ENCODE measurements around the gene MSRB3. TPM values are rescaled to one million over a fixed set of nuclear protein-coding genes. Genes with fewer than 3 reads are reported as not detected.

MSRB3 gene
- total and polyA plus RNA-seq, 2 donors (not counting 1 experiment from before 2014, with no cell fraction given) = 46.9 to 105 TPM

GRCh38 chr12:65330331-65330730, 51.8 kb downstream of the MSRB3 start:
- no peak overlapping the region for H3K4me2 ChIP-seq (ENCODE audit: extremely low read depth, insufficient read depth, low read length)
- peak; percentile 31 to 67 for DNase-seq (ENCODE audit: low read depth in 2 of 2)
- H3K27ac ChIP-seq (ENCODE audit: insufficient read depth, low read length) = no peak overlapping the region
- H3K36me3 ChIP-seq (ENCODE audit: control insufficient read depth, insufficient read depth, low read length) = no peaks in the 10 kb centered on the region
- peaks cover 12% of the 10 kb centered on the region for H3K4me1 ChIP-seq (ENCODE audit: control insufficient read depth, extremely low read depth, insufficient read depth, low read length)
- H4K20me1 ChIP-seq (ENCODE audit: control insufficient read depth, extremely low read depth, insufficient read depth, low read length) = no peaks in the 10 kb centered on the region
- H3K9me3 ChIP-seq (ENCODE audit: control insufficient read depth, insufficient read depth, low read depth, low read length) = no peaks in the 10 kb centered on the region
- no peak for TF ChIP-seq EZH2 (IDR thresholded peaks at IDR 0.05; ENCODE audit: low read length, missing control alignments)
- TF ChIP-seq CTCF (conservative IDR thresholded peaks at IDR 0.05 in 1 of 2, IDR thresholded peaks at IDR 0.05 in 1 of 2; ENCODE audit: low read depth in 1 of 2, low read length in 2 of 2) = no peak
- H3K9ac ChIP-seq (ENCODE audit: insufficient read depth, low read length) = no peak overlapping the region
- H3K4me3 ChIP-seq (replicated peaks in 1 of 4; ENCODE audit: control extremely low read depth in 1 of 4, insufficient read depth in 1 of 4, low read depth in 3 of 4, low read length in 4 of 4) = no peak overlapping the region
- no peaks in the 10 kb centered on the region for H3K27me3 ChIP-seq (ENCODE audit: control insufficient read depth, insufficient read depth, low read length)
- H2AFZ ChIP-seq (ENCODE audit: low read length) = no peak overlapping the region
- H3K79me2 ChIP-seq (ENCODE audit: control insufficient read depth, insufficient read depth, low read length) = no peaks in the 10 kb centered on the region

GRCh38 chr12:65331456-65331855, 53.0 kb downstream of the MSRB3 start:
- DNase-seq (ENCODE audit: low read depth in 2 of 2) = no peak
- Histone ChIP-seq H3K9ac (ENCODE audit: insufficient read depth, low read length) (no peak overlapping the region), H3K27ac (ENCODE audit: insufficient read depth, low read length) (no peak overlapping the region), H4K20me1 (ENCODE audit: control insufficient read depth, extremely low read depth, insufficient read depth, low read length) (no peaks in the 10 kb centered on the region), H3K27me3 (ENCODE audit: control insufficient read depth, insufficient read depth, low read length) (no peaks in the 10 kb centered on the region), H3K36me3 (ENCODE audit: control insufficient read depth, insufficient read depth, low read length) (no peaks in the 10 kb centered on the region), H3K4me3 (replicated peaks in 1 of 4; ENCODE audit: control extremely low read depth in 1 of 4, insufficient read depth in 1 of 4, low read depth in 3 of 4, low read length in 4 of 4) (no peak overlapping the region), H3K4me1 (ENCODE audit: control insufficient read depth, extremely low read depth, insufficient read depth, low read length) (peaks cover 20% of the 10 kb centered on the region), H3K79me2 (ENCODE audit: control insufficient read depth, insufficient read depth, low read length) (no peaks in the 10 kb centered on the region), H3K9me3 (ENCODE audit: control insufficient read depth, insufficient read depth, low read depth, low read length) (no peaks in the 10 kb centered on the region), H2AFZ (ENCODE audit: low read length) (no peak overlapping the region), H3K4me2 (ENCODE audit: extremely low read depth, insufficient read depth, low read length) (no peak overlapping the region)
- no peak for TF ChIP-seq CTCF (conservative IDR thresholded peaks at IDR 0.05 in 1 of 2, IDR thresholded peaks at IDR 0.05 in 1 of 2; ENCODE audit: low read depth in 1 of 2, low read length in 2 of 2)
- no peak for TF ChIP-seq EZH2 (IDR thresholded peaks at IDR 0.05; ENCODE audit: low read length, missing control alignments)

- H3K4me3 ChIP-seq (replicated peaks in 1 of 4; ENCODE audit: control extremely low read depth in 1 of 4, insufficient read depth in 1 of 4, low read depth in 3 of 4, low read length in 4 of 4) = no peak overlapping the region
- TF ChIP-seq CTCF (conservative IDR thresholded peaks at IDR 0.05 in 1 of 2, IDR thresholded peaks at IDR 0.05 in 1 of 2; ENCODE audit: low read depth in 1 of 2, low read length in 2 of 2) (no peak), EZH2 (IDR thresholded peaks at IDR 0.05; ENCODE audit: low read length, missing control alignments) (no peak)
- H3K27me3 ChIP-seq (ENCODE audit: control insufficient read depth, insufficient read depth, low read length) = no peaks in the 10 kb centered on the region
- H3K4me1 ChIP-seq (ENCODE audit: control insufficient read depth, extremely low read depth, insufficient read depth, low read length) = peaks cover 16% of the 10 kb centered on the region
- H3K9me3 ChIP-seq (ENCODE audit: control insufficient read depth, insufficient read depth, low read depth, low read length) = no peaks in the 10 kb centered on the region
- no peak overlapping the region for H3K4me2 ChIP-seq (ENCODE audit: extremely low read depth, insufficient read depth, low read length)
- H3K36me3 ChIP-seq (ENCODE audit: control insufficient read depth, insufficient read depth, low read length) = no peaks in the 10 kb centered on the region
- no peaks in the 10 kb centered on the region for H3K79me2 ChIP-seq (ENCODE audit: control insufficient read depth, insufficient read depth, low read length)
- H2AFZ ChIP-seq (ENCODE audit: low read length) = no peak overlapping the region
- no peak overlapping the region for H3K9ac ChIP-seq (ENCODE audit: insufficient read depth, low read length)
- H4K20me1 ChIP-seq (ENCODE audit: control insufficient read depth, extremely low read depth, insufficient read depth, low read length) = no peaks in the 10 kb centered on the region
- DNase-seq (ENCODE audit: low read depth in 2 of 2) = no peak
- H3K27ac ChIP-seq (ENCODE audit: insufficient read depth, low read length) = no peak overlapping the region
Observed at GRCh38 chr12:65333649-65334048, 55.2 kb downstream of the MSRB3 start.
